GM23338 (cell line): Measurements from ENCODE around the gene USP10. TPM values are rescaled to one million over a fixed set of nuclear protein-coding genes. Genes with fewer than 3 reads are reported as not detected.
A peak's percentile ranks its signal among the peaks of the same experiment; 100 is the strongest.

Experiments
- ATAC-seq: fragments of 200-7000 bp; cut with Tn5 transposase; 3 replicates; pipeline ENCODE4 v1.9.1; 2020
- DNase-seq: peaks from one replicate; pipeline ENCODE4 v3.0.0-alpha.2; 2015; ENCODE audit warnings: low spot score
- H2AFZ ChIP-seq: fragments of 200-600 bp; sonication (generic); 2 replicates; pipeline ENCODE4 v1.8.0; 2016; ENCODE audit warnings: antibody characterized with exemption, mild to moderate bottlenecking, moderate library complexity
- H3F3A ChIP-seq: fragments of 200-600 bp; sonication (generic); replicated peaks from 2 replicates; pipeline ENCODE4 v1.8.0; 2017; ENCODE audit warnings: antibody characterized with exemption, mixed run types, low read depth
- H3K27ac ChIP-seq: fragments of 200-600 bp; sonication (generic); 2 replicates; pipeline ENCODE4 v1.6.1; 2016; ENCODE audit warnings: low read depth
- H3K27me3 ChIP-seq: fragments of 200-600 bp; sonication (generic); 2 replicates; pipeline ENCODE4 v1.8.0; 2016; ENCODE audit warnings: mild to moderate bottlenecking, mixed run types, moderate library complexity; ENCODE audit not compliant: insufficient read depth
- H3K36me3 ChIP-seq: fragments of 200-600 bp; sonication (generic); 2 replicates; pipeline ENCODE4 v1.8.0; 2016; ENCODE audit warnings: mild to moderate bottlenecking; ENCODE audit not compliant: insufficient read depth
- H3K4me1 ChIP-seq: fragments of 200-600 bp; sonication (generic); 2 replicates; pipeline ENCODE4 v1.8.0; 2016; ENCODE audit warnings: mild to moderate bottlenecking, moderate library complexity; ENCODE audit not compliant: insufficient read depth
- H3K4me2 ChIP-seq: fragments of 200-600 bp; sonication (generic); 2 replicates; pipeline ENCODE4 v1.7.1; 2017; ENCODE audit warnings: mixed run types
- H3K4me3 ChIP-seq: fragments of 200-600 bp; sonication (generic); 2 replicates; pipeline ENCODE4 v1.6.1; 2016; ENCODE audit warnings: mixed run types
- H3K79me2 ChIP-seq: fragments of 200-600 bp; sonication (generic); replicated peaks from 2 replicates; pipeline ENCODE4 v1.8.0; 2017; ENCODE audit warnings: mild to moderate bottlenecking; ENCODE audit not compliant: insufficient read depth
- H3K9me2 ChIP-seq: fragments of 200-600 bp; sonication (generic); 2 replicates; pipeline ENCODE4 v1.8.0; 2017; ENCODE audit not compliant: insufficient read depth
- H4K20me1 ChIP-seq: fragments of 200-600 bp; sonication (generic); replicated peaks from 2 replicates; pipeline ENCODE4 v1.8.0; 2017; ENCODE audit warnings: mild to moderate bottlenecking; ENCODE audit not compliant: insufficient read depth
- H3K27ac Mint-ChIP-seq: 2 replicates; pipeline ENCODE4 v1.8.0; 2020; ENCODE audit warnings: inconsistent platforms, mild to moderate bottlenecking, moderate library complexity, mixed read lengths
- H3K27me3 Mint-ChIP-seq: 3 replicates; pipeline ENCODE4 v1.8.0; 2022; ENCODE audit warnings: low read depth, mild to moderate bottlenecking, moderate library complexity, mixed read lengths, inconsistent platforms; ENCODE audit not compliant: insufficient read depth, poor library complexity
- H3K36me3 Mint-ChIP-seq: 3 replicates; pipeline ENCODE4 v1.8.0; 2021; ENCODE audit warnings: low read depth, mild to moderate bottlenecking, inconsistent platforms, moderate library complexity, mixed read lengths
- H3K4me1 Mint-ChIP-seq: 3 replicates; pipeline ENCODE4 v1.8.0; 2020; ENCODE audit warnings: mild to moderate bottlenecking, inconsistent platforms, mixed read lengths
- H3K4me3 Mint-ChIP-seq: 3 replicates; pipeline ENCODE4 v1.8.0; 2021; ENCODE audit warnings: moderate library complexity, mild to moderate bottlenecking, inconsistent platforms, mixed read lengths
- H3K9me3 Mint-ChIP-seq: 3 replicates; pipeline ENCODE4 v1.8.0; 2020; ENCODE audit warnings: moderate library complexity, mild to moderate bottlenecking, inconsistent platforms, mixed read lengths
- CREB1 ChIP-seq: fragments of 250-450 bp; sonication (Bioruptor Pico); IDR thresholded peaks from 2 replicates; pipeline ENCODE4 v1.5.0; 2020; ENCODE audit warnings: low read depth, mild to moderate bottlenecking, moderate library complexity
- CTCF ChIP-seq, 2 experiments: fragments of 200-600 bp in 1 of 2; sonication (generic) in 1 of 2; conservative IDR thresholded peaks; 2 replicates each; pipeline versions ENCODE4 v1.5.1 to v1.6.1; 2016 to 2017; ENCODE audit warnings: antibody characterized with exemption in 2 of 2, low read depth in 2 of 2, mild to moderate bottlenecking in 2 of 2, moderate library complexity in 1 of 2
- ETS1 ChIP-seq: IDR thresholded peaks from 2 replicates; pipeline ENCODE4 v1.6.1; 2016; ENCODE audit warnings: antibody characterized with exemption
- EZH2phosphoT487 ChIP-seq: fragments of 200-600 bp; sonication (generic); IDR thresholded peaks from one replicate; pipeline ENCODE4 v1.8.1; 2018; ENCODE audit warnings: antibody characterized with exemption; ENCODE audit not compliant: unreplicated experiment
- JUNB ChIP-seq: IDR thresholded peaks from one replicate; pipeline ENCODE4 v1.6.1; 2016; ENCODE audit warnings: antibody characterized with exemption; ENCODE audit not compliant: unreplicated experiment
- NANOG ChIP-seq: IDR thresholded peaks from 2 replicates; pipeline ENCODE4 v1.6.1; 2016; ENCODE audit warnings: antibody characterized with exemption, borderline replicate concordance
- STAT1 ChIP-seq: IDR thresholded peaks from one replicate; pipeline ENCODE4 v1.6.1; 2016; ENCODE audit warnings: antibody characterized with exemption; ENCODE audit not compliant: unreplicated experiment
- ZNF462 ChIP-seq: fragments of 250-450 bp; sonication (Bioruptor Pico); IDR thresholded peaks from 2 replicates; pipeline ENCODE4 v1.5.0; 2020; ENCODE audit warnings: mild to moderate bottlenecking, moderate library complexity
- polyA plus RNA-seq: library from polyadenylated mRNA; unstranded; fragments of >200 nt; fragmentation: Nextera tagmentation; extraction: Ambion mirVana; gene quantifications from 2 replicates; pipeline ENCODE4 v1.2.1, GENCODE V29; 2016
- total RNA-seq: library from RNA; depleted of rRNA; stranded (reverse); fragments of >200 nt; shearing (Covaris generic); gene quantifications from 2 replicates; pipeline ENCODE4 v1.2.3, GENCODE V29; 2014

USP10 gene
- total and polyA plus RNA-seq, 2 experiments from 2014 or later, result 158 to 194 TPM

- Histone ChIP-seq H4K20me1 (no peaks in the 10 kb centered on the region), H3K4me1 (peaks cover 15% of the 10 kb centered on the region), H3K4me2 (no peak overlapping the region), H2AFZ (peak overlapping the region; percentile 14; the same call in 1 of the 2 replicates), H3K36me3 (no peaks in the 10 kb centered on the region), H3K4me3 (no peak overlapping the region), H3F3A (peaks cover 11% of the 10 kb centered on the region), H3K79me2 (no peaks in the 10 kb centered on the region), H3K27me3 (no peaks in the 10 kb centered on the region), H3K27ac (no peak overlapping the region), H3K9me2 (peaks cover 8% of the 10 kb centered on the region; the same call in 1 of the 2 replicates)
- peak; percentile 92 to 96 for TF ChIP-seq CTCF (conservative IDR thresholded peaks at IDR 0.05; ENCODE audit: low read depth in 2 of 2)
- no peak for TF ChIP-seq STAT1
- TF ChIP-seq ETS1, result no peak
- ATAC-seq (peak; percentile 82), DNase-seq (peak; percentile 87)
- Mint-ChIP-seq H3K4me3 (no peak overlapping the region), H3K27me3 (peaks cover 7% of the 10 kb centered on the region), H3K36me3 (no peaks in the 10 kb centered on the region), H3K9me3 (no peaks in the 10 kb centered on the region; the same call in 2 of the 3 replicates), H3K27ac (no peak overlapping the region), H3K4me1 (peaks cover 35% of the 10 kb centered on the region)
Observed at GRCh38 chr16:84672276-84673202, 27.3 kb upstream of the USP10 start.

- no peak overlapping the region for H3K4me3 ChIP-seq
- no peaks in the 10 kb centered on the region for H3K36me3 Mint-ChIP-seq
- no peaks in the 10 kb centered on the region for H3K27me3 ChIP-seq
- no peak overlapping the region for H3K4me2 ChIP-seq
- H3K9me2 ChIP-seq, result peaks cover 7% of the 10 kb centered on the region; the same call in 1 of the 2 replicates
- peaks cover 8% of the 10 kb centered on the region for H3K27me3 Mint-ChIP-seq
- no peaks in the 10 kb centered on the region for H3K36me3 ChIP-seq
- DNase-seq (no peak), ATAC-seq (no peak)
- peaks cover 7% of the 10 kb centered on the region for H3F3A ChIP-seq
- no peaks in the 10 kb centered on the region for H3K79me2 ChIP-seq
- no peak overlapping the region for H3K4me3 Mint-ChIP-seq
- H3K27ac ChIP-seq, result no peak overlapping the region
- H3K4me1 ChIP-seq, result peaks cover 10% of the 10 kb centered on the region; the same call in 1 of the 2 replicates
- H4K20me1 ChIP-seq, result no peaks in the 10 kb centered on the region
- H3K27ac Mint-ChIP-seq, result no peak overlapping the region
- peaks cover 33% of the 10 kb centered on the region for H3K4me1 Mint-ChIP-seq
- no peak overlapping the region for H2AFZ ChIP-seq
- H3K9me3 Mint-ChIP-seq, result no peaks in the 10 kb centered on the region; the same call in 2 of the 3 replicates
- TF ChIP-seq STAT1, result no peak
- TF ChIP-seq NANOG, result no peak
- no peak for TF ChIP-seq JUNB
- TF ChIP-seq ZNF462 (CRISPR knock-in tag), result no peak
- TF ChIP-seq CREB1 (CRISPR knock-in tag), result no peak
- TF ChIP-seq CTCF (conservative IDR thresholded peaks at IDR 0.05; ENCODE audit: low read depth in 2 of 2), result no peak
- TF ChIP-seq EZH2phosphoT487, result no peak
Observed at GRCh38 chr16:84673203-84673535, 26.6 kb upstream of the USP10 start.
